Epithelial cell of proximal tubule (primary cell): ENCODE results near the gene HELZ. TPM values are rescaled to one million over a fixed set of nuclear protein-coding genes. Genes with fewer than 3 reads are reported as not detected.

Experiments used
- DNase-seq: peaks from one replicate; pipeline ENCODE4 v3.0.0-alpha.2; 2011; ENCODE audit warnings: low read depth
- H3K4me3 ChIP-seq: 2 replicates; pipeline ENCODE4 v1.5.1; 2011; ENCODE audit warnings: low read depth, mild to moderate bottlenecking, low read length
- CTCF ChIP-seq: conservative IDR thresholded peaks from 2 replicates; pipeline ENCODE4 v1.5.1; 2012; ENCODE audit warnings: low read depth, mild to moderate bottlenecking, low read length
- total RNA-seq: library from RNA; depleted of rRNA; stranded (reverse); fragments of >200 nt; gene quantifications from 2 replicates; pipeline ENCODE4 v1.2.3, GENCODE V29; 2015

Gene HELZ
- total RNA-seq, 1 donor from 2014 or later, result 31.1 TPM

DNA sequence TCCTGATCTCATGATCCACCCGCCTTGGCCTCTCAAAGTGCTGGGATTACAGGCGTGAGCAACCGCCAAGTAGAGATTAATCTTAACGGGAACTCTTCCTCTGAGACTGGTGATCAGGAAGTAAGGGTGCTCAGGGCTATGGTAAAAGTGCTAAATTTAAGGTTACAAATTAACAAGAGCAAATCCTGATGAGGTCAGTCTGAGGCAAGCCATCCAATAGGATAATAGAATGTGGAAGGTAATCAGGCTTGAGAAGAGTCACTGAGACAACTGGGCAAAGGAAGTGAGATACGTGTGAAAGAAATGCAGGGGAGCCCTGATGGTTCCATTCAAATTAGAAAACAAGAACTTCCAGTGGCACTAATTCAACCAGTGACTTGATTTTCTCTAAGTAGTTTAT lies 131.5 kb downstream of the HELZ start:
- DNase-seq, result peak; percentile 61

GRCh38 chr17:67111808-67112207 lies 133.2 kb downstream of the HELZ start:
- TF ChIP-seq CTCF, result no peak
- no peak overlapping the region for H3K4me3 ChIP-seq
- no peak for DNase-seq

More for the DNA sequence above, 131.5 kb downstream of the HELZ start:
- no peak for TF ChIP-seq CTCF
- H3K4me3 ChIP-seq, result no peak overlapping the region

GRCh38 chr17:67111327-67111726 lies 133.7 kb downstream of the HELZ start:
- TF ChIP-seq CTCF, result no peak
- no peak for DNase-seq
- no peak overlapping the region for H3K4me3 ChIP-seq

GRCh38 chr17:67110619-67111018 lies 134.4 kb downstream of the HELZ start:
- TF ChIP-seq CTCF, result no peak
- no peak for DNase-seq
- H3K4me3 ChIP-seq, result no peak overlapping the region

DNA sequence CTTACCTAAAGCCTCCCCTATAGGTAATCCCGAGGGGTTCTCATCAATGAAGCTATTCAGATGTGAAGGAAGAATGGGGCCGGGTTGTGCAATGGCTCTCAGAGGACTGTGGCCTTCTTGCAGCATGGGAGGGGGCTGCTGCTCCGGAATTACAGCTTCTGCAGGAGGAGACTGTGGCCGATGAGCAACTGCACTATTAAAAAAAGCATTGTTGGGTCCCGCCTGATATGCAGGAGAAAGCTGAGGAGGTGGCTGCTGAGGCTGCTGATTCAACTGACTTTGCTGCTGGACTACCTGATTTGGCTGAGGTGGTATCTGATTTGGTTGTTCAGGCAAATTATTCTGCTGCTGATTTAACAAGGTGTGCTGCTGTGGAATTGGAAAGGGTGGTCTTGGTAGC lies 135.9 kb downstream of the HELZ start:
- TF ChIP-seq CTCF, result no peak
- DNase-seq, result no peak
- H3K4me3 ChIP-seq, result no peak overlapping the region

GRCh38 chr17:67107811-67108775 lies 136.9 kb downstream of the HELZ start:
- TF ChIP-seq CTCF, result no peak
- H3K4me3 ChIP-seq, result no peak overlapping the region
- DNase-seq, result no peak

DNA sequence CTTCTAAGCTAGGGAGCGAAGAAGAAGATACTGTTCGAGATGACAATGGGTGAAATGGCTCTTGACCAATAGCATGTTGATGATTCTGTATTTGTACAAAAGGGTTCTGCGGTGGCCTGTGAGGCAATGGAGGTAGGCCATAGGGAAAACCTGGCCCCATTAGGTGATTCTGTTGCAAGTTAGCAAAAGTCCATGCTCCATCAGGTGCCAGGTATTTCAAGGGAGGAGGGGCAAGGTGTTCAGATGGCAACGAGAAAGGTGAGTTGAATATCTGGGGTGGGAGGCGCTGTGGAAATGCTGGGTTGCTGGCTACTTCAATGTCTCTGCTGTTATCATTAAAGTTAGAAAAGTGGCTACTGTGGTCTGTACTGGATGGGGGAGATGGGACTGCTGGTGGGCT lies 137.8 kb downstream of the HELZ start:
- no peak for TF ChIP-seq CTCF
- no peak for DNase-seq
- H3K4me3 ChIP-seq, result no peak overlapping the region
